Bronchus fibroblast of lung (primary cell): Measurements from ENCODE around the gene GPR26. TPM values are rescaled to one million over a fixed set of nuclear protein-coding genes. Genes with fewer than 3 reads are reported as not detected.

Experiments
- total RNA-seq: library from RNA; depleted of rRNA; stranded (reverse); fragments of >200 nt; gene quantifications from 2 replicates; pipeline ENCODE4 v1.2.3, GENCODE V29; 2015

Gene GPR26
- total RNA-seq: not detected in 2 replicates

GRCh38 chr10:123666318-123667236, at the start of gene GPR26:
GPR26 (plus strand) TSS chr10:123666355; CDS start chr10:123666408, 53 bp downstream.

Other genes with a start within 250 kb of the GPR26 start
- gene CPXM2, start 225.5 kb downstream of the GPR26 start, total RNA-seq: 0.34 and 0.45 TPM in 2 replicates